HCT116 (cell line): ENCODE data around the gene BRIP1. TPM values are rescaled to one million over a fixed set of nuclear protein-coding genes. Genes with fewer than 3 reads are reported as not detected.

Experiments used
- ATAC-seq: fragments of 200-7000 bp; cut with Tn5 transposase; 2 replicates; pipeline ENCODE4 v1.9.1; 2020; ENCODE audit warnings: mild to moderate bottlenecking, moderate library complexity
- BruUV-seq: library from RNA; stranded (reverse); fragments of 400-500 nt; replicated peaks from 2 replicates; lab custom pipeline; 2021; lab: Mats Ljungman, UMichigan
- CTCF ChIA-PET: fragments of 300-600 bp; sonication (Branson Sonifier 250); formaldehyde crosslinking; loops from one replicate; lab custom pipeline; 2021; ENCODE audit warnings: antibody characterized with exemption; lab: Charles Lee
- POLR2A ChIA-PET: fragments of 300-600, 350-600 bp; sonication (Branson Sonifier 250); formaldehyde crosslinking; loops from one replicate; lab custom pipeline; 2021; ENCODE audit warnings: antibody characterized with exemption; lab: Charles Lee
- RAD21 ChIA-PET, 2 experiments: fragments of 300-600 bp; sonication (Branson Sonifier 250); formaldehyde crosslinking; loops; one replicate each; lab custom pipeline; 2023; ENCODE audit warnings: low total read pairs in 2 of 2; ENCODE audit not compliant: uncharacterized antibody in 2 of 2, unreplicated experiment in 2 of 2, low non-redundant PET in 1 of 2; lab: Charles Lee
- DNase-seq: peaks from one replicate; pipeline ENCODE4 v3.0.0-alpha.2; 2010; ENCODE audit warnings: low read depth, low spot score
- H2AFZ ChIP-seq: fragments of 200-600 bp; shearing (Covaris generic), sonication (generic); 2 replicates; pipeline ENCODE4 v1.6.1; 2017; ENCODE audit warnings: low read depth, mixed run types, mixed read lengths, antibody characterized with exemption, low read length; ENCODE audit not compliant: poor library complexity, severe bottlenecking
- H3K27ac ChIP-seq: 2 replicates; pipeline ENCODE4 v1.5.1; 2012; ENCODE audit warnings: low read depth, low read length
- H3K27me3 ChIP-seq: fragments of 200-600 bp; sonication (generic); 2 replicates; pipeline ENCODE4 v1.6.1; 2016; ENCODE audit warnings: mixed run types, low read length, mixed read lengths; ENCODE audit not compliant: insufficient read depth
- H3K36me3 ChIP-seq, 2 experiments: fragments of 200-500 bp in 1 of 2; fragments of 200-600 bp in 1 of 2; sonication (Bioruptor generic) in 1 of 2; sonication (generic) in 1 of 2; 2 replicates each; pipeline versions ENCODE4 v1.5.1 to v1.6.1; 2014 to 2016; ENCODE audit warnings: low read length in 2 of 2, inconsistent platforms in 1 of 2, mixed read lengths in 1 of 2, mixed run types in 1 of 2; ENCODE audit not compliant: insufficient read depth in 2 of 2, control insufficient read depth in 1 of 2
- H3K4me1 ChIP-seq, 2 experiments: fragments of 200-600 bp in 1 of 2; sonication (generic) in 1 of 2; 2 replicates each; pipeline versions ENCODE4 v1.5.1 to v1.6.1; 2012 to 2017; ENCODE audit warnings: low read length in 2 of 2, inconsistent platforms in 1 of 2, mild to moderate bottlenecking in 1 of 2, mixed read lengths in 1 of 2, mixed run types in 1 of 2, moderate library complexity in 1 of 2; ENCODE audit not compliant: insufficient read depth in 2 of 2, control insufficient read depth in 1 of 2
- H3K4me2 ChIP-seq: fragments of 200-600 bp; sonication (generic); 2 replicates; pipeline ENCODE4 v1.6.1; 2017; ENCODE audit warnings: mixed run types, low read length, mixed read lengths
- H3K4me3 ChIP-seq, 2 experiments: fragments of 200-600 bp in 1 of 2; sonication (generic) in 1 of 2; replicated peaks in 1 of 2; 2 replicates each; pipeline ENCODE4 v1.5.1; 2011 to 2016; ENCODE audit warnings: low read length in 2 of 2, control low read depth in 1 of 2, low read depth in 1 of 2, mild to moderate bottlenecking in 1 of 2, mixed read lengths in 1 of 2, mixed run types in 1 of 2
- H3K79me2 ChIP-seq: fragments of 200-600 bp; sonication (generic); 2 replicates; pipeline ENCODE4 v1.6.1; 2017; ENCODE audit warnings: mild to moderate bottlenecking, mixed run types, low read length, moderate library complexity, mixed read lengths; ENCODE audit not compliant: insufficient read depth
- H3K9ac ChIP-seq: fragments of 200-600 bp; sonication (generic); 2 replicates; pipeline ENCODE4 v1.6.1; 2016; ENCODE audit warnings: low read length, mixed read lengths
- H3K9me2 ChIP-seq: fragments of 200-600 bp; sonication (generic), shearing (Covaris generic); 2 replicates; pipeline ENCODE4 v1.6.1; 2017; ENCODE audit warnings: mixed run types, mild to moderate bottlenecking, moderate library complexity; ENCODE audit not compliant: insufficient read depth
- H3K9me3 ChIP-seq, 2 experiments: fragments of 200-500 bp in 1 of 2; fragments of 200-600 bp in 1 of 2; sonication (Bioruptor generic) in 1 of 2; sonication (generic) in 1 of 2; 2 replicates each; pipeline ENCODE4 v1.6.1; 2014 to 2017; ENCODE audit warnings: low read length in 2 of 2, mixed read lengths in 2 of 2, inconsistent platforms in 1 of 2, low read depth in 1 of 2, mild to moderate bottlenecking in 1 of 2, mixed run types in 1 of 2, moderate library complexity in 1 of 2; ENCODE audit not compliant: control insufficient read depth in 1 of 2, insufficient read depth in 1 of 2
- H4K20me1 ChIP-seq: fragments of 200-600 bp; sonication (generic), shearing (Covaris generic); 2 replicates; pipeline ENCODE4 v1.6.1; 2017; ENCODE audit warnings: mixed run types, mild to moderate bottlenecking, moderate library complexity; ENCODE audit not compliant: insufficient read depth
- CTCF ChIP-seq, 3 experiments: fragments of 200-600 bp in 1 of 3; sonication (generic) in 1 of 3; IDR thresholded peaks in 2 of 3; conservative IDR thresholded peaks in 1 of 3; 2 replicates each; pipeline ENCODE4 v1.5.1; 2012 to 2017; ENCODE audit warnings: low read depth in 2 of 3, low read length in 2 of 3, antibody characterized with exemption in 1 of 3, borderline replicate concordance in 1 of 3, control low read depth in 1 of 3, mild to moderate bottlenecking in 1 of 3, mixed read lengths in 1 of 3, mixed run types in 1 of 3, moderate library complexity in 1 of 3; ENCODE audit not compliant: insufficient read depth in 1 of 3
- REST ChIP-seq: IDR thresholded peaks from 2 replicates; pipeline ENCODE4 v1.6.1; 2012; ENCODE audit warnings: low read depth
- SRF ChIP-seq: IDR thresholded peaks from 2 replicates; pipeline ENCODE4 v1.6.1; 2012; ENCODE audit warnings: low read depth
- intact Hi-C: fragments of 100-400 bp; cut with micrococcal nuclease; formaldehyde crosslinking; loops from 2 replicates; pipeline ENCODE4 v1.10.0; 2022
- total RNA-seq: library from RNA; stranded (reverse); gene quantifications from one replicate; pipeline ENCODE4 v1.2.1, GENCODE V29; 2021; ENCODE audit not compliant: unreplicated experiment

BRIP1 gene
- total RNA-seq, 1 experiment from 2014 or later: 22.2 TPM

GRCh38 chr17:61834610-61835009, 28.7 kb downstream of the BRIP1 start:
- Histone ChIP-seq H3K9me3 (no peaks in the 10 kb centered on the region), H3K79me2 (peaks cover 6% of the 10 kb centered on the region)
- TF ChIP-seq CTCF (IDR thresholded peaks at IDR 0.05 in 2 of 3, conservative IDR thresholded peaks at IDR 0.05 in 1 of 3; ENCODE audit: borderline replicate concordance in 1 of 3, insufficient read depth in 1 of 3, low read depth in 2 of 3, low read length in 2 of 3) (no peak), REST (no peak), SRF (0 out of 2 replicates have a peak, but pooled peaks have one; percentile 22)
- TF ChIP-seq, all 23 proteins: peak for 1
- RAD21 ChIA-PET: interaction anchor here in 1 of 2 experiments (0.6 kb wide), 1 partner anchor 99 kb away, joined by 3 read pairs; no protein-coding TSS in a partner anchor
- no peak for ATAC-seq
- POLR2A ChIA-PET: interaction anchor here (1.2 kb wide), 1 partner anchor 188 kb away, joined by 3 read pairs; no protein-coding TSS in a partner anchor
- peaks cover 0 to 6% of the 10 kb centered on the region in 2 experiments; a peak in 1 of 4 replicates for H3K36me3 ChIP-seq
- intact Hi-C loops: loop anchor here (5.0 to 10.0 kb wide), 4 partner anchors 282 to 1110 kb away; no protein-coding TSS in a partner anchor
- H3K27me3 ChIP-seq: no peaks in the 10 kb centered on the region
- no peak overlapping the region for H3K9ac ChIP-seq
- H4K20me1 ChIP-seq: no peaks in the 10 kb centered on the region
- no peak overlapping the region for H2AFZ ChIP-seq
- BruUV-seq: no TSS peak
- H3K9me2 ChIP-seq: no peaks in the 10 kb centered on the region
- peak overlapping the region; percentile 11; the same call in 1 of the 2 replicates for H3K4me2 ChIP-seq
- H3K4me1 ChIP-seq: peaks cover 17 to 21% of the 10 kb centered on the region in 2 experiments
- no peak overlapping the region; the same call in 1 of the 2 replicates for H3K27ac ChIP-seq
- no peak overlapping the region for H3K4me3 ChIP-seq
- DNase-seq: no peak
- CTCF ChIA-PET: interaction anchor here (0.6 to 2.9 kb wide), 5 partner anchors 172 to 275 kb away, joined by 3 to 14 read pairs (median 4); no protein-coding TSS in a partner anchor
